VCaP (cell line): ENCODE results near the gene ENAH.

Experiments used
- H3K27ac ChIP-seq: fragments of 450-650 bp; 2 replicates; pipeline ENCODE4 v1.5.1; 2017
- TF ChIP-seq, protein P1 (sequence below): fragments of 450-650 bp; conservative IDR thresholded peaks from 2 replicates; pipeline ENCODE4 v1.5.1; 2017; ENCODE audit warnings: mild to moderate bottlenecking, moderate library complexity

The ENAH gene

DNA sequence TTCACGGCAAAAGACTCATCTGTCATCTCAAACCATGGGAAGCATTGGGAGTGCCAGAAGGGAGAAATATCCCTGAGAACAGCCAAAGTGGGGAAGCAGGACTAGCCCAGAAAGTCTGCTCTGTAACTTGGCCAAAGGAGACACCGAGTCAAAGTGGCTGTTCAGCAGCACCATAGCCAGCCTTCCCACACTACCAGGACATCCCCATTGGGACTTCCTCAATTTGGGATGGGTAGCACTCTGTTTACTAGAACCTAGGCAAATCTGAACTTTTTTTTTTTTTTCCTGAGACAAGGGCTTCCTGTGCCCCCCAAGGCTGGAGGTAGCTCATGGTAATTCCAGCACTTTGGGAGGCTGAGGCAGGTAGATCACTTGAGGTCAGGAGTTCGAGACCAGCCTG is 93.0 kb downstream of the ENAH start:
- no peak overlapping the region for H3K27ac ChIP-seq
- TF ChIP-seq, protein P1, sequence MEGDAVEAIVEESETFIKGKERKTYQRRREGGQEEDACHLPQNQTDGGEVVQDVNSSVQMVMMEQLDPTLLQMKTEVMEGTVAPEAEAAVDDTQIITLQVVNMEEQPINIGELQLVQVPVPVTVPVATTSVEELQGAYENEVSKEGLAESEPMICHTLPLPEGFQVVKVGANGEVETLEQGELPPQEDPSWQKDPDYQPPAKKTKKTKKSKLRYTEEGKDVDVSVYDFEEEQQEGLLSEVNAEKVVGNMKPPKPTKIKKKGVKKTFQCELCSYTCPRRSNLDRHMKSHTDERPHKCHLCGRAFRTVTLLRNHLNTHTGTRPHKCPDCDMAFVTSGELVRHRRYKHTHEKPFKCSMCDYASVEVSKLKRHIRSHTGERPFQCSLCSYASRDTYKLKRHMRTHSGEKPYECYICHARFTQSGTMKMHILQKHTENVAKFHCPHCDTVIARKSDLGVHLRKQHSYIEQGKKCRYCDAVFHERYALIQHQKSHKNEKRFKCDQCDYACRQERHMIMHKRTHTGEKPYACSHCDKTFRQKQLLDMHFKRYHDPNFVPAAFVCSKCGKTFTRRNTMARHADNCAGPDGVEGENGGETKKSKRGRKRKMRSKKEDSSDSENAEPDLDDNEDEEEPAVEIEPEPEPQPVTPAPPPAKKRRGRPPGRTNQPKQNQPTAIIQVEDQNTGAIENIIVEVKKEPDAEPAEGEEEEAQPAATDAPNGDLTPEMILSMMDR = no peak

DNA sequence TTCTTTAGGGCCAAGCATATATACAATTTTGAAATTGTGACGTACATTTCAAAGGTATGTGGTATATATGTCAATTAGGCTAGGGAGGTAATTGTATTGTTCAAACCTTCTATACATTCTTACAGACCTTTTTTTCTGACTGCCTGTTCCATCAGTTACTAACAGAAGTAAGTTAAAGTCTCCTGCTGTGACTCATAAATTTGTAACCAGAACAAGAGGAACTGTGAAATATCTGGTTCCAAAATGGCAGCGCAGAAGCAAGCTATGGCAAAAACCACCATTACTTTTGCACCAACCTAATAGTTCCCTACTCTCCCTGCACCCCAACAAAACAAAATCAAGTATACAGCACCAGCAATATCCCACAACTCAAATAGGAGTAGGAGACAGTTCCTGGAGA is 93.6 kb downstream of the ENAH start:
- TF ChIP-seq, protein P1 = no peak
- no peak overlapping the region for H3K27ac ChIP-seq

DNA sequence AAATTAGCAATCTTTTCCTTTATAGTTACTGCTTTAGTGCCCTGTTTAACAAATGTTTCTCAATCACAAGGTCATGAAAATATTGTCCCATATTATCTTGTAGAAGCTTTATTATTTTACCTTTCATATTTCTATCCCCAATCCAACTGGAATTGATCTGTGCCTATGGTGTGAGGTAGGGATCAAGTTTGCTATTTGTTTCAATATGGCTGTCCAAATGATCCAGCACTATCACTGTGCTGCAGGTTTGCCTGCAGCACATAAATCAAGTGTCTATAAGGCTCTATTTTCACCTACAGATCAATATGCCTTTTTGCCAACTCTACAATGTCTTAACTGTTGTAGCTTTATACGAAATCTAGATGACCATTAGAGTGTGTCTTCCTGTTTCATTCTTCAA is 96.2 kb downstream of the ENAH start:
- no peak overlapping the region for H3K27ac ChIP-seq
- TF ChIP-seq, protein P1 = no peak

DNA sequence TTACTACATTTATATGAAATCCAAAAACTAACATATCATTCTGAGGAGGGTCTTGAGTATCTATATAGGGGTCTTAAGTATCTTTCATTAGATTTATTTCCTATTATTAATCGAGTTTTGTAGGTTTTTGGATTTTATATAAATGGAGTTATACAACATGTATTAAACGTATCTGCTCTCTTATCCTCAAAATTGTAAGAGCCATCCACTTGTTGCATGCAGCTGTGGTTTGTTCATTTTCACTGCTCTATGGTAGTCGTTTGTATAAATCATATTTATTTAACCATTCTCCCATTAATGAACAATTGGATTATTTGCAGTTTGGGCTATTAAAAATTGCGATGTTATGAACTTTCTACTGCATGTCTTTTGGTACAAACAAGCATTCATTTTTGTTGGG is 97.1 kb downstream of the ENAH start:
- H3K27ac ChIP-seq = no peak overlapping the region
- TF ChIP-seq, protein P1 = no peak

DNA sequence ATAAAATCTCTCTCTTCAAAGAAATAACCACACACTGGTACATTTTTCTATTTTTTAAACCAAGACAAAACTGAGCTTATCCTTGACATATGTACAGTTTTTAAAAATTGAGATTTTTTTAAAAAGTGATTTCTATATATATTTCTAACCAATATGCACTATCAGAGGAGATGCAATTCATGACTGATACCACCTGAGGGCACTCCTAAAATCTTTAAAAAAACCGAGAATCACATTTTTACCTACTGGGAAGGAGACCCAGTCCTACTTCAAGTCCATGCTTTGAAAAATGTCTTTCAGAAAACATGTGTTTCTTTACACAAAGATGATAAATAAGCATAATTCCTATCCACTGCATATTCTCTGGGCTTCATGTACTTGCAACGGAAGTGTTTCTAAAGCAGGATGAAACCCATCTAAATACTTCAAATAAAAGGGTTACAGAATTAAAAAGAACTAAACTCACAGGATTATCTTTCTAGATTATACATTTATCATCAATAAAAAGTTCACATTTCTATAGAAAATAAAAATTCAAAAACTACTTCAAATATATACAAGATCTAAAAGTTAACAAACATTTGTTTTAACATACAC is 98.6 kb downstream of the ENAH start:
- TF ChIP-seq, protein P1 = peak; percentile 77
- no peak overlapping the region for H3K27ac ChIP-seq

GRCh38 chr1:225549821-225550220 is 103.1 kb downstream of the ENAH start:
- TF ChIP-seq, protein P1 = no peak
- no peak overlapping the region for H3K27ac ChIP-seq

DNA sequence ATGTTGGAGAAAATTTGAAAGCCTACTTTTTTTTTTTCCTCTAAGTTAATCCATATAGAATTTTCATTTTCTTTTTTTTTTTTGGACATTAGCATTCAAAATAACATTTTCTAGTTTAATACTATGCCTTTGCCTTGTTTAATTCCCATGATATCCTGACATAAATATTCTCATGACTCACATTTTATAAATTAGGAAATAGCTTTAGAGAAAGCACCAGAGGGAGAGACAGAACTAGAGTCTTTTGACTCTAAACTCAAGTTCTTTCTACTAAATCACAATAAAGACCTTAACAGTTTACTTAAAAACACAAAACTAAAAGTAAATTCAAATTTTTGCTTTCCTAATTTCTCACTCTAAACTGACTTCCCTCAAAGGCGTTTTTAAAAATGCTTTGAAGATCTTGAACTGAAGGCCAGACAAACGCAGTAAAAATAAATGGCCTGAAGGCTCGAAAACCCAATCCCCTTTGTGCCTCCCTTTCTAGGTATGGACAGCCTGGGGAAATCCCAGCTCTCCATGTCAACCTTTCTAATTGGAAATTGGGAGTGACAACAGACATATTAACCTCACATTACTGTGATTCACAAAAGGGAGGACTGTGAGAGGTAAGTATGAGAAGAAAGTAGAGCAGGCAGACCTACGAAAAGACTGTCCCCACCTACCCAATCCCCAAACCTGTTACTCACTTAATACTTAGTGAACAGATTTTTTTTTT is 104.6 kb downstream of the ENAH start:
- TF ChIP-seq, protein P1 = no peak
- no peak overlapping the region for H3K27ac ChIP-seq
